Activated naive CD8-positive, alpha-beta T cell (primary cell): ENCODE results near the gene ASGR1.
A peak's percentile ranks its signal among the peaks of the same experiment; 100 is the strongest.

Source experiments
- H3K27ac Mint-ChIP-seq: one replicate; pipeline ENCODE4 v1.8.0; 2021; ENCODE audit warnings: mixed read lengths
- H3K27me3 Mint-ChIP-seq: one replicate; pipeline ENCODE4 v1.8.0; 2021; ENCODE audit warnings: mixed read lengths
- H3K36me3 Mint-ChIP-seq: one replicate; pipeline ENCODE4 v1.8.0; 2021; ENCODE audit warnings: mixed read lengths
- H3K4me1 Mint-ChIP-seq: one replicate; pipeline ENCODE4 v1.8.0; 2021; ENCODE audit warnings: low read depth, mixed read lengths
- H3K4me3 Mint-ChIP-seq: one replicate; pipeline ENCODE4 v1.8.0; 2021; ENCODE audit warnings: mild to moderate bottlenecking, mixed read lengths
- H3K9me3 Mint-ChIP-seq: one replicate; pipeline ENCODE4 v1.8.0; 2021; ENCODE audit warnings: low read depth, mixed read lengths

Gene ASGR1

GRCh38 chr17:7179317-7180254 lies at the start of gene ASGR1:
ASGR1 (minus strand) TSS chr17:7179370; CDS start chr17:7178563, 807 bp downstream.
- no peaks in the 10 kb centered on the region for H3K9me3 Mint-ChIP-seq
- H3K4me3 Mint-ChIP-seq = peak within 1 kb of the TSS; percentile 76

GRCh38 chr17:7228920-7229319 lies 49.8 kb upstream of the ASGR1 start:
- H3K36me3 Mint-ChIP-seq = peaks cover 7% of the 10 kb centered on the region
- no peak overlapping the region for H3K4me3 Mint-ChIP-seq

More at GRCh38 chr17:7179317-7180254, at the start of gene ASGR1:
- Mint-ChIP-seq H3K27me3 (no peaks in the 10 kb centered on the region), H3K36me3 (no peaks in the 10 kb centered on the region), H3K27ac (no peak within 1 kb of the TSS), H3K4me1 (peaks cover 11% of the 10 kb centered on the region)

GRCh38 chr17:7226721-7227710 lies 47.8 kb upstream of the ASGR1 start:
- Mint-ChIP-seq H3K9me3 (no peaks in the 10 kb centered on the region), H3K4me1 (peaks cover 15% of the 10 kb centered on the region), H3K36me3 (peaks cover 8% of the 10 kb centered on the region), H3K4me3 (no peak overlapping the region), H3K27ac (no peak overlapping the region), H3K27me3 (no peaks in the 10 kb centered on the region)

More at GRCh38 chr17:7228920-7229319, 49.8 kb upstream of the ASGR1 start:
- peaks cover 24% of the 10 kb centered on the region for H3K4me1 Mint-ChIP-seq
- H3K27me3 Mint-ChIP-seq = no peaks in the 10 kb centered on the region
- H3K9me3 Mint-ChIP-seq = no peaks in the 10 kb centered on the region
- H3K27ac Mint-ChIP-seq = no peak overlapping the region

- Mint-ChIP-seq H3K27ac (no peak overlapping the region), H3K27me3 (no peaks in the 10 kb centered on the region), H3K36me3 (peaks cover 7% of the 10 kb centered on the region), H3K4me1 (peaks cover 16% of the 10 kb centered on the region), H3K9me3 (no peaks in the 10 kb centered on the region), H3K4me3 (no peak overlapping the region)
These were observed 46.7 kb upstream of the ASGR1 start for GRCh38 chr17:7225711-7226331.

GRCh38 chr17:7224661-7225111 lies 45.5 kb upstream of the ASGR1 start:
- H3K4me3 Mint-ChIP-seq = no peak overlapping the region
- H3K4me1 Mint-ChIP-seq = peaks cover 22% of the 10 kb centered on the region
- no peaks in the 10 kb centered on the region for H3K9me3 Mint-ChIP-seq
- peaks cover 7% of the 10 kb centered on the region for H3K36me3 Mint-ChIP-seq
- H3K27ac Mint-ChIP-seq = no peak overlapping the region
- H3K27me3 Mint-ChIP-seq = no peaks in the 10 kb centered on the region

GRCh38 chr17:7224110-7224509 lies 44.9 kb upstream of the ASGR1 start:
- no peaks in the 10 kb centered on the region for H3K9me3 Mint-ChIP-seq
- H3K36me3 Mint-ChIP-seq = peaks cover 7% of the 10 kb centered on the region
- H3K4me3 Mint-ChIP-seq = no peak overlapping the region
- peaks cover 28% of the 10 kb centered on the region for H3K4me1 Mint-ChIP-seq
- H3K27me3 Mint-ChIP-seq = no peaks in the 10 kb centered on the region
- H3K27ac Mint-ChIP-seq = no peak overlapping the region

GRCh38 chr17:7223375-7223774 lies 44.2 kb upstream of the ASGR1 start:
- H3K9me3 Mint-ChIP-seq = no peaks in the 10 kb centered on the region
- no peak overlapping the region for H3K4me3 Mint-ChIP-seq
- H3K36me3 Mint-ChIP-seq = peaks cover 7% of the 10 kb centered on the region
- H3K4me1 Mint-ChIP-seq = peaks cover 34% of the 10 kb centered on the region
- H3K27me3 Mint-ChIP-seq = no peaks in the 10 kb centered on the region
- H3K27ac Mint-ChIP-seq = no peak overlapping the region

GRCh38 chr17:7222972-7223292 lies 43.8 kb upstream of the ASGR1 start:
- Mint-ChIP-seq H3K4me3 (no peak overlapping the region), H3K27ac (no peak overlapping the region), H3K27me3 (no peaks in the 10 kb centered on the region), H3K9me3 (no peaks in the 10 kb centered on the region), H3K36me3 (peaks cover 4% of the 10 kb centered on the region), H3K4me1 (peaks cover 35% of the 10 kb centered on the region)

GRCh38 chr17:7222093-7222971 lies 43.2 kb upstream of the ASGR1 start:
- Mint-ChIP-seq H3K4me3 (no peak overlapping the region), H3K27me3 (no peaks in the 10 kb centered on the region), H3K9me3 (no peaks in the 10 kb centered on the region), H3K36me3 (peaks cover 3% of the 10 kb centered on the region), H3K4me1 (peaks cover 38% of the 10 kb centered on the region), H3K27ac (no peak overlapping the region)

- no peaks in the 10 kb centered on the region for H3K27me3 Mint-ChIP-seq
- H3K4me3 Mint-ChIP-seq = peak overlapping the region; percentile 93
- H3K9me3 Mint-ChIP-seq = no peaks in the 10 kb centered on the region
- peaks cover 3% of the 10 kb centered on the region for H3K36me3 Mint-ChIP-seq
- H3K27ac Mint-ChIP-seq = peak overlapping the region; percentile 83
- peaks cover 42% of the 10 kb centered on the region for H3K4me1 Mint-ChIP-seq
These were observed 42.3 kb upstream of the ASGR1 start for GRCh38 chr17:7221278-7222092.

- Mint-ChIP-seq H3K27me3 (no peaks in the 10 kb centered on the region), H3K27ac (peak overlapping the region; percentile 83), H3K4me3 (peak overlapping the region; percentile 93), H3K9me3 (no peaks in the 10 kb centered on the region), H3K36me3 (peaks cover 3% of the 10 kb centered on the region), H3K4me1 (peaks cover 50% of the 10 kb centered on the region)
These were observed 41.6 kb upstream of the ASGR1 start for GRCh38 chr17:7220593-7221277.

- Mint-ChIP-seq H3K27ac (peak within 1 kb of the TSS; percentile 95), H3K4me3 (peak within 1 kb of the TSS; percentile 93), H3K36me3 (peaks cover 3% of the 10 kb centered on the region), H3K4me1 (peaks cover 56% of the 10 kb centered on the region), H3K27me3 (no peaks in the 10 kb centered on the region), H3K9me3 (no peaks in the 10 kb centered on the region)
These were observed 40.8 kb upstream of the ASGR1 start, which contains the start of the genes ACADVL and DLG4 for GRCh38 chr17:7219812-7220592. ACADVL (plus strand) TSS chr17:7219938; CDS start chr17:7219985, 47 bp downstream. DLG4 (minus strand) TSS chr17:7219836.
